NAMALWA (cell line): ENCODE measurements around the gene CMTR1.
"Not testable (repeated sequence)": the region's sequence is repeated elsewhere in the genome, so short reads cannot be mapped to it uniquely, and the experiment has no call there.

Experiments
- DNase-seq: peaks from one replicate; pipeline ENCODE4 v3.0.0-alpha.2; 2015; ENCODE audit warnings: low spot score

The CMTR1 gene

DNA sequence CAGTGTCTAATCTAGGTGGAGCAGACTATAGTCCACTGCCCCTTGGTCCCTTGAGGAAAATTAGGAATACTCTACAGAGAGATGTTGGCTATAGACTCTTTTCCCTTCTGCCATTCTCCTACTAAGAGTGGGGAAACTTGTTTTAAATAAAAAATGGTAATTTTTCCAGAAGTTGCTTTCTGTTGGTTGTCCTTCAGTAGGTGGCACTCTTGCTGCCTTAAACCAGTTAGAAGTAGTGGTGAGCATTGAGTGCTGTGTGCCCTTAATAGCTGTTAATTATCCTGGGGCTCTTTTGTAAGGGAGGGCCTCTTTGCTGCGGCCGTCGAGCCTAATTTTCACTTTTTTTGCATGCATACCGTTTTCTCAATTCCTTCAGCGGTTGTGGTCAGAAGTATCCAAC lies 2.8 kb downstream of the CMTR1 start:
- DNase-seq = no peak

DNA sequence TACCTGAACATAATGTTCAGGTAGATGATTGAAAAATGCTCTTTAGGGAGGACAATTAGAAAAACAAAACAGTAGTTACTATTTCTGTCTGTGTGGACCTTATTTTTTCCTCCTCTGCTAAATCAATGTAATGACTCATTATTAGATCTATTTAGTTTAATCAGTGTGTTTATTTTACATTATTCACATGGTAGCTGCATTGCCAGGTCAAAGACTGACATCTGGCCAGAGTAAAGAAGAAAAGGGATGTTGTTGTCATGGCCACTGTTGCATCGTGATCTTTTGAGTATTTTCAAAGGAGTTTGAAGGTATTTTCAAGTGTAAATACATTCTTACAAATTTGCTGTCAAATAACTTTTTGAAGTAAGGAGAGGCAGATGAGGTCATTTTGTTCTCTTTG lies 5.9 kb downstream of the CMTR1 start:
- DNase-seq = no peak

DNA sequence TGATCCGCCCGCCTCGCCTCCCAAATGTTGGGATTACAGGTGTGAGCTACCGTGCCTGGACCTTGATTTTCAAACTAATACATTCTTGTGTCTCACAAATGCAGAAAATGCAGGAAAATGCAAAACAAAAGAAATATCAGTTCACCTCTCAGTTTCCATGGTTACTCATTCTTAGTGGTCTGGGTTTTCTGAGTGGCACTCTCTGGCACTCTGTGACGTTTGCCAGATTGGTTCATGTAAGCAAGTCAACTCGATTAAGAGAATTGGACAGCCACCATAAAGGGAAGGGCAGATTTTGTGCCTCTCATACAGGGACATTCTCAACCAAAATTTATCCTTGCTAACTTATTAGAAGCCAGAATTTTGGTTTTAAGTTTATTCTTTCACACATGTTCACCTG lies 8.6 kb downstream of the CMTR1 start:
- DNase-seq = no peak

DNA sequence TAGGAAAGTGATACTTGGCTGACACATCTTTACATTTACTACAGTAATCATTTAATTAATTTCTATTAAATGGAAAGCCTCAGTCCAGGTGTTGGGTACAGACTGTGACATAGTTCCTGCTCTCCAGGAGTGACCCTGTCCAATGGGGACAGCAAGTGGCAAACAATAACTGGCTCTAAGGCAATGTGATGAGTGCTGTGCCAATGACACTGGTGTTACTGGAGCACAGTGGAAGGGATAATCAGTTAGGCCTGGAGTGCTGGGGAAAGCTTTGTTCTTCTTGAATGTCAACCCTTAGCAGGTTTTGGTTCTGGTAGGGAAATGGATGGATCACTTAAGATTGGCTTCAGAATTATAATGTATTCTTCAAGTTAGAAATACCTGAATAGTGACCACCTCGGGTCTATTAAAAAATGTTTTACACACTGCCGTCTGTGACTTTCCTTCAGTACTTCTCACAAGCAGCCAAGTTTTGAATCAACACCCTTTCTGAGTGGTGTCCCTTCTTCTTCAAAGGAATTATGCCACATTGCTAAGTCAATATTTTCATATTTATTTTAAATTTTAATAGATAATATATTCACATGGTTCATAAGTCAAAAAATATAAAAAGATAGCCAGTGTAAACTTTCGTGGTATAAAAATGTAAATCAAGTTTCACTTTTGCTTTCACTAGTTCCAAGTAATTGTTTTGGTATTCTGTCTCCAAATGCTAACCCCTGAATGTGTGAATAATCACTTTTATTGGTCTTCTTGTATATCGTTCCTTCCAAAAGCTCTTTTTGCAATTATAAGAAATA lies 9.6 kb downstream of the CMTR1 start:
- no peak for DNase-seq

DNA sequence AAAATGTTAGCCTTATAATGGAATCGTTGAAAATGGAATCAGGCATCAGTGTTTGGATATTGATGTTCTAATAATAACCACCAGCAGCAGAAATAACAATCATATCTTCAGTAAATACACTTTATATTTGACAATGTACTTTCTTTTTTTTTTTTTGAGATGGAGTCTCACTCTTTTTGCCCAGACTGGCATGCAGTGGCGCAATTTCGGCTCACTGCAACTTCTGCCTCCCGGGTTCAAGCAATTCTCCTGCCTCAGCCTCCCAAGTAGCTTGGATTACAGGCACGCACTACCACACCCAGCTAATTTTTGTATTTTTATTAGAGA lies 10.2 kb downstream of the CMTR1 start:
- DNase-seq = not testable (repeated sequence)

DNA sequence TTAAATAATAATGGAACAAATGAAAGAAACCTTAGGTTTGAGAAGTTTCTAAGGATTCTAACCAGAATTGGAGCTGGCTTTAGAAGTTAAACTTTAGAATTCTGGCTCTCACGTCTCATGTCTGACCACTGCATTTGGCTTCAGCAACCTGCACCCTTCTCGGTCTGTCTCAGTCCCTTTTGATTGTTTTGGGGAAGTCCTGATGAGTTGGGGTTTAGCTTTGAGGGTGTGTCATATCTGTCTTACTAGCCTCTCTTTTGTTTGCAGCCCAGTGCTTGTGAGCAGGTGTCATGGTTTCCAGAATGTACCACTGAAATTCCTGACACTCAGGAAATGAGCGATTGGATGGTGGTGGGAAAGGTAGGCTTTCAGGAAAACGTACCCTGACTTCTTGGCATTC lies 17.0 kb downstream of the CMTR1 start:
- DNase-seq = no peak

DNA sequence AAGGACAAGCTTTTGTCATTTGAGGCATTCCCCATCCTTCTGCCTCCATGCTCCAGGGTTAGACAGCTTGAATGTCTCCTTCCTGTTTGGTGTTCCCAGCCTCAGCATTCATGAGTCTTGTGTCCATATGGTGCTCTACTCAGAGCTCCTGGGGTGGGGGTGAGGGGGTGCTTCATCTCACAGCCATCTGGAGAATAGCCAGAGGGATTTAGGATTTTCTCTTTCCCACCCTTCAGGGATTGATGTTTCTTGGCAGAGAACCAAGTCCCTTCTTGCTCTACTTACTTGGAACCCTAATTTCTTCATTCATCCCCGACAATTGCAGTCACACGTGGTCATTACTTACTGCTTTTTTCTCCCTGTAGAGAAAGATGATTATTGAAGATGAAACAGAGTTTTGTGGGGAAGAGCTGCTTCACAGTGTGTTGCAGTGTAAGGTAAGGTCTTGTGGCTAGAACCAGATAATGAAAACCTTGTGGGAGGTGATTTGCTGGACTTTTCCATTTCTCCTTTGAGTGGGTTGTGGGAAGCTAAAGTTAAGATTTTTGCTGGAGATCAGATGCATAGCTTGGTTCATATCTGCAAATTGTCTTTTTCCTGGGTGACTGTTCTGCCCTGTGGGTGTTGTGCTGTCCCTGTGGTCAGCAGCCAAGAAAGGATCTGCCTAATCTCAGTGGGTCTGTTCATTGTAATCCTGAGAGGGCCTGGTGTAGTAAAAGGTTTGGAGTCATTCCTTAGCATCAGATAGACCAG lies 18.6 kb downstream of the CMTR1 start:
- DNase-seq = no peak

DNA sequence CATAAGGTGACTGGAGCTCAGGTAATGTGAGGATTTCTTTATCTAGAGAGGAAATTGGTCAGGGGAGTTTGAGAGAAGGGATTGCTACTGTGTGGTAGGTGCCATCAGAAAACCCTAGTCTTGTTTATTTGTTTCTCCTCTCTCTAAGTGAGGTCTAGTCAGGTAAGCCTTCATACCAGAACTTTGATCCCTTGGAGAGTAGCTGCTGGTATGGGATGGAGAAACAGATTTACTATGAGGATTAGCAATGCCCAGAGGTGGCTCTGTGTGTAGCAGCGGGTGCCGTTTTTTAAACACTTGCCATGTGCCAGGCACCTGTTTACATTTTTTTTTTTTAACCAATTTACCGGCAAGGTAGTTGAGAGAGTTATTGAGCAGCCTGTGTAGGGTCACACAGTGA lies 19.5 kb downstream of the CMTR1 start:
- no peak for DNase-seq

DNA sequence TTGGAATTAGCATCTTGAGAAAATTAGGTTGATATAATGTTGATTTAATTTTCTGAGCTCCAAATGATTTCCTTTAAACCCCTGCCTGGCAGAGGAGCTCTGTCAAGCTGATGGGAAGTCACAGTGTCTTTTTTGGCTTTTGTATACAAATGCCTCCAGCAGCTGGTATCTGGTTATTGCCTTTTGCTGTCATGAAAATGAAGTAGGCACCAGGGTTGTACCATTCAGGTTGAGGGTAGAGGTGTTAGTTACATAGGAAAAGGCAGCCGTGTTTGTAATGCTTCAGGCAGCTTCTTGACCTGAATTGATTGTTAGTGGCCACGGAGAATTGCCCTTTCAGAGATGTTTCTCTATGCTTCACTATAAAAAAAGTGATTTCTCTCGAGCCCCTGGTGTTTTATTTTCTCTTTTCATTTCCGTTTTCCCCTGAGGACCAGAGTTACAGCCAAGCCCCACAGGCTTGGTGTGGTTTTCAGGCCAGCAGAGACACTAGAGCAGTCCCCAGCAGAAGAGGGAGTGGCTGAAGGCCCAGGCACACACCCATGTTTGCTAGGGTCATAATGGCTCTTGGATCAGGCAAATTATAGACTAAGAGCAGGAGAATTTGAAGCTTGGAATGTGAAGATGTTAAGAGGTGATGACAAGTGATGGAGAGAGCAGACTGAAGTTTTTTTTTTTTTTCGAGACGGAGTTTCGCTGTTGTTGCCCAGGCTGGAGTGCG lies 21.6 kb downstream of the CMTR1 start:
- no peak for DNase-seq

DNA sequence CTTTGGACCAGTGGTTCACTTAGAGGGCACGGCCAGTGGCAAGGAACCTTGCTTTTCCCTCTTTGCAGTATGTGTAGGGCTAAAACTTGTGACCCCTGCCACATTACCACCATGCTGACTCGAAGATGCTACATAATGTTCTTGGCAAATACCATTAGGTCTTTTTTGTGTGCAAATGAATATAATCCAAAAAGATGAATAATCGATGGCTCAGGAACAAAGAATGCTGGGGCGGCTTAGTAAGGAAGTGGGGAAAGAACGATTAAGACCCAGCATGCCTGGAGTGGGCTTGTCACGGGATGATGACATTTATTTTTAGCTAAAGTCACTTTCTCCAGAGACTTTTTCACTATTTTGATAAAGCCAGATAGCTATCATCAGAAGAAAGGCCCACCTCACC lies 23.1 kb downstream of the CMTR1 start:
- DNase-seq = no peak

DNA sequence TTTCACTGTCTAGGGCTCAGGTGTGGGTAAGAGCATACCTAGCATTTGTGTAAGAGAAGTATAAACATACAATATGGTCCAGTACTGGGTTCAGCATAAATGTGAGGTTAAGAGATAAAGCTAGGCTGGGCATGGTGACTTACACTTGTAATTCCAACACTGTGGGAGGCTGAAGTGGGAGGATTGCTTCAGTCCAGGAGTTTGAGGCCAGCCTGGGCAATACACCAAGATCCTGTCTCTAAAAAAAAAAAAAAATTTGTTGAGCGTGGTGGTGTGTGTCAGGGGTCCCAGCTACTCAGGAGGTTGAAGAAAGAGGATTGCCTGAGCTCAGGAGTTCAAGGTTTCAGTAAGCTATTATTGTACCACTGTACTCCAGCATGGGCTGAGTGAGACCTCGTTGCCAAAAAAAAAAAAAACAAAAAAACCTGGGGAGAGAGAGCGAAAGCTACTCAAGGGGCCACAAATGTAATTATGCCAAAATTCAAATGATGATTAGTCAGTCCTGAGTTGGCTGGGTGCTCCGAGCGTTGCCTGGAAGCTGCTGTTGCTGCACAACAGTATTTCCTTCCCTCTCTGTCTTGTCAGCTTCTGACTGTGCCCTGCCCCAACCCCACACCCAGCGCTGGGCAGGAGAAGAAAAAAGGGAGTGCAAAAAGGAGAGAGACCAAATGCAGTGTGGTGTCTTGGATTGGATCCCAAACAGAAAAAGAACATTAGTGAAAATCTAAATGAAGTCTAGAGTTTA lies 24.0 kb downstream of the CMTR1 start:
- no peak for DNase-seq

DNA sequence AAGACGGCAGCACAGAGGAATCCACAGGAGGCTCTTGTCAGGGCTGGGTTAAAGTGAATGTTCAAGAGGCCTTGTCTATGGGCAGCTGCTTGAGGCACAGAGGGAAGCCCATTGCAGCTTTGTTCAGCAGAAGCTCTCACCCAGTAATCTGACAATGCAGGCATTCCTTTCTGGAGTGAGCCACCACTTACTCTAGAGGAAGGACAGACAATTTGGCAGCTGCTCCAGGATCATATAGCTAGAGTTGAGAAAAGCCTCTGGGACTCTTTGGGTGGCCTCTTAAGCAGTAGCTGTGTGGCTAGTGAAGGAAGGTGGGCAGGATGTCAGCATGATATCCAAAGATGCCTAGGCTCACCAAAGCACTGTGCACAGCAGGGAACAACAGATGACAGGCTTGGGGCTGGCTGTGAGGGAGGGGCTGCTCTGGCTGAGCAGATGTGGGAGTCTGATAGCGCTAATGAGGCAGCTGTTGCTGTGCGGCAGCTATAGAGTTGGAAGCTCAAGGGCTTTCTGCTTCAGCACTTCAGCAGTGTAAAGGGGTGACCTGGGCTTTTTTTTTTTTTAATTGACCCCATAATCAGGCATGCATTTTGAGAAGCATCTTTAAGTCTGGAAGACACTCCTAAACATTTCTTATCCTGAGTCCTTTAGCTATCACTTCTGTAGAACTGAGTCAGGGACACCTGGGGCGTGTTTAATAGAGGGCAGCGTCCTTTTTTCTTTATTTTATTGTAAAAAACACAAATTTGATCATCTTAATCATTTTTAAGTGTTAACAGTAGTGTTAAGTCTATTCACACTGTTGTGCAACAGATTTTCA lies 27.2 kb downstream of the CMTR1 start:
- DNase-seq = no peak

DNA sequence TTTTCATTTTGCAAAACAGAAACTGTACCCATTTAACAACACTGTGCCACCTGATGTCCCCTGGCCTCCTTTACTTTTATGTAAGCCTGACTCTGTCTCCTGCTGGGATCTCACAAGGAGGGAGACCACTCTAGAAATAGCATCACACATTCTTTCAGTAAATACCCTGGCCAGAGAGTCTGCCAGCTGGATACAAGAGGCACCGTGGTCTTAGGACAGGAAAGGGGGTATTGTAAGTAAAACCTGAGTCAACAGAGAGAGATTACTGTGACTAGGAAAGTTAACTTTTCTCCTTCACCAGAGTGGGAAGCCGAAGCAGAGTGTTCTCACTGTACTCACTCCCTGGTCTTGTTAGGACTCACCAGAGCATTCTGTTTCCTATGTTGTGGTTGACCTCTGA lies 27.8 kb downstream of the CMTR1 start:
- no peak for DNase-seq

DNA sequence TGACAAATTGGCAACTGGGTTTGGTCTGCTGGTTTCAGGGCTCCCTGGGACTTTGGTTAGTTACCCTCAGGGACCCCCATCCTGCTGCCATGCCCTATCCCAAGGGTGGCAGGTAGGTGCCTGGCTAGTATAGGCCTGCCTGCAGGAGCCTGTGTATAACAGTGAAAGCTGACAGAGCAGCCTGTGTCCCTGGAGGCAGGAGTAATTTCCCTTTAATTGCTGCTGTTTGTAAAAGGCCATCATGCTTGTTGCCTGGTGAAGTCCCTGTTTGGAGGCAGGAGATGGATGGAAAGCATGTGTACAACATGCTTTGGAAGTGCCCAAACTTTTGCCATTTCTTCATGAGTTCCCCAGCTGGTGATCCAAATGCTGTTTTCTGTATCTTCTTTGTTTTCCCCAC lies 30.1 kb downstream of the CMTR1 start:
- no peak for DNase-seq

DNA sequence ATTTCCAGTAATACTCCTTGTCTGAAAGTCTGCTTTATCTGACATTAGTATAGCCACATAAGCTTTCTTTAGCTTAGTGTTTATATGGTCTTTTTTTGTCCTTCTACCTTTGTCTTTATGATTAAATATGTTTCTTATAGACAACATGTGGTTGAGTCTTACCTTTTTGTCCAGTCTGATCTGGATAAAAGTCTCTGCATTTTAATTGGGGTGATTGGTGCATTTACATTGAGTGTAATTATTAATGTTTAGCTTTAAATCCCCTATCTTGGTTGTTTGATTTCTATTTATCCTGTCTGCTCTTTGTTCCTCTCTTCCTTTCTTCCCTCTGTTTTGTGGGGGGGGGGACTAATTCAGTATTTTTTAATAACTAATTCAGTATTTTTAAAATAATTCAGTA lies 34.7 kb downstream of the CMTR1 start:
- DNase-seq = no peak

DNA sequence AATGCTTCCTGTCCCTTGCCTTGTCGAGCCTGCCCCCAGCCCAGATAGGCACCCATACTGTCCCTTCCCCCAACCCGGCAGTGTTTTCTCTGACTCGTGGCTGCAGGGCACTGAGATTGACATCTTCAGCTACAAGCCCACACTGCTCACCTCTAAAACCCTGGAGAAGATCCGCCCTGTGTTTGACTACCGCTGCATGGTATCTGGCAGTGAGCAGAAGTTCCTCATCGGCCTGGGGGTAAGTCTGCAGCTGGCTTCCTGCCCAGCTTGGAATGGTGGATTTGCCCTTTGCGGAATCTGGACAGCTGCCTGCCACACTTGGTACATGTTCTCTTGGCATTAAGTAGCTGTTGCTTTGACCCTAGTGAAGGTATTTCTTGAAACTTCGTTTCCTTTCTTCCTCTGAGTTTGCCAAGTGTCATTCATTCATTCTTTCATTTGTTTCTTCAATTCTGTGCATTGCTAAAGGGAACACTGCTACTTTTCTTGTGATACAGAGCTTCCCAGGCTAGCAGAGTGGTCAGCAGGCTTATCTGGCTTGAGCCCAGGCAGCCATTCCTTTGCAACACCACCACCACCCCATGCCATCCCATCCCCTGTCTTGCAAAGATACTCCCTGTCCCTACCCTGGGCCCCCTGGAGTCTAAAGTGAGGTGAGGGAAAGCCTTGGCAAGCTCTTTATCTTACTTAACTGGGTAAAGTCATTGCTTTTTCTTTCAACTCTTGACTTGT lies 40.5 kb downstream of the CMTR1 start:
- DNase-seq = no peak

DNA sequence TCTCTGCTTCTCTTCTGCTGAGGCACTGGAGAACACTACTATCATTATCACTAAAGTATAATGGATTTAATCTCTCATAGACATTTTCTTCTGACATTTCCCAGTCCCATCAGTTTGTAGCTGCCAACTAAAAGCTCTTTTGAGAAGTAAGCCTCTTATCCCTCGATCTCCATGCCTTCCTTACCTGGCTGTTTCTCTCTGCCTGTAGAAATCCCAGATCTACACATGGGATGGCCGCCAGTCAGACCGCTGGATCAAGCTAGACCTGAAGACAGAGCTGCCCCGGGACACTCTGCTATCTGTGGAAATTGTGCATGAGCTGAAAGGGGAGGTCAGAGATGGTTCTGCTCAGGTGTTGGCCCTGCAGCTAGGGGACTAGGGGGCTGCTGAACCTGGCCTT lies 41.3 kb downstream of the CMTR1 start:
- no peak for DNase-seq

DNA sequence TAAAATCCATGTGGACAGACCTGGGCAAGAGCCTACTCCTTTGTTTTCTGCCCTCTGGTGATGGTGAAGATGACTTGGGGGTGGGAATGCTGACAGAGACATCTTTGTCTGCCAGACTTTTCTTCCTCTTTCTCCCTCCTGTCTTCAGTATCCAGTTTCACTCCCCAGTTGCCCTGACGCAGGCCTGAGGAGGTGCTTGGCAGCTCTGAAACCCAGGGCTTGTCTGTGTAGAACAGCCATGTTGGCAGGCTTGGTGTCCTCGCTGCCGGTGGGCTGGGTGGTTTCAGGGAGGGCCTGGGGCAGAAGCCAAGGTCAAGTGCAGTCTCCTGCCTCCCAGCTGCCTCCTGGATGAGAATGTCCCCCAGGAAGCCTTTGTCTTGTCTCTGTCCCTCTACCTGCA lies 44.2 kb downstream of the CMTR1 start:
- no peak for DNase-seq

DNA sequence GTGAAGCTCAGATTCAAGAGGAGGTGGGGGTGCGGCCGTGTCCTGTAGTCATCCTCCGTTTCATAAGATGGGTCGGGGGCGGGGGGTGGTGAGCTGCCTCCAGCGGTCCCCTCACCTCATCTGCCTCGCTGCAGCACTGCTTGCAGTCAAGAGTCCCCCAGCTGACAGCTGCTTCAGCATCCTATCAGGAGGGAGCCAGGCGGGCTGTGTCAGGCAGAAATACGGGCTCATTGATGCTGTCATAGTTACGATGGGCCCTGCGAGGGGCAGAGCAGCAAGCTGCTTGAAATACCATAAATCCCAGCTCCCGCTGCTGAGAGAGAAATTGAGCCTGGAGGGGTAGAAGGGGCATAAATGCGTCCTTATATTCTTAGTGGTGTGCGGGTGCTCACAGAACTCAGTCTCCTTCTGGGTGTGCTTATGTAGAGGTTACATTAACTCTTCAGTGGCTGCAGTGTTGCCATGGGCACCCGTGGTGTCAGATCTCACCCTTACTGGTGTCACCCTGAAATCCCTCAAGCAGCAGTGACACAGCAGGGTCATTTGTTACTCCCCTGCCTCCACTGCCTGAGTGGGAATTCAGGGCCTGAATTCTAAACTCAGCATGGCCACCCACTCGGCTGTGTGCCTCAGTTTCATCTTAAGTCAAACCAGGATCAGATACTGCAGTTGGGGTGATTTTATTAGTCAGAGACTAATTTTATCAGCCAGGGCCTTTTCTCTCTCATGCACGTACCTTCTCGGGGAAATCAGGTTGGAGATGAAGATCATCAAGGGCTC lies 44.8 kb downstream of the CMTR1 start:
- no peak for DNase-seq

DNA sequence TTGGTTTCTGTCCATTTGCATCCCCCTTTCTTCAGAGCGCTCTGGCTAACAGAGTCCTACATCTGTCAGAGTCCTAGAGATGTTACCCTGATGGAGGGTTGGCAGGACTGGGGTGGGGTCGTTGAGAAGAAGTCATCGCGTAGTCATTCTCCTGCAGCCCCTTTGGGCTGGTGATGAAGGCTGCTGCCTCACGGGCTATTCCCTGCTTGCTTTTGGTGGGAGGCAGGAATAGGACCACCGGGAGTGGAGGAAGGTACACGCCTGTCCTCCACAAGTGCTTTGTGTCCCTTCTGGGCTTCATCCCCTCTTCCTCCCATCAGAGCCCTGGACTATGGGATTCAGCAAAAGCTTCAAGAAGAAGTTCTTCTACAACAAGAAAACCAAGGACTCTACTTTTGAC lies 45.8 kb downstream of the CMTR1 start:
- no peak for DNase-seq
